Psoas muscle (tissue), 8 donors: ENCODE measurements around the gene ZNF791. TPM values are rescaled to one million over a fixed set of nuclear protein-coding genes. Genes with fewer than 3 reads are reported as not detected.
"Not testable (repeated sequence)": the region's sequence is repeated elsewhere in the genome, so short reads cannot be mapped to it uniquely, and the experiment has no call there.

Source experiments
- ATAC-seq, 4 donors: fragments of 200-7000 bp; cut with Tn5 transposase; one replicate each; pipeline ENCODE4 v1.9.1; 2020; ENCODE audit warnings: moderate library complexity in 3 of 4, mild to moderate bottlenecking in 2 of 4
- DNase-seq, 2 donors: peaks; one replicate each; pipeline ENCODE4 v3.0.0-alpha.2; 2020
- H3K27ac ChIP-seq: fragments of 200-600 bp; one replicate; pipeline ENCODE4 v1.8.0; 2022
- H3K27me3 ChIP-seq, 3 donors: fragments of 200-600 bp in 1 of 3; one replicate each; pipeline versions ENCODE4 v1.6.1 to v1.8.0; 2013 to 2022; ENCODE audit warnings: low read length in 2 of 3, mild to moderate bottlenecking in 2 of 3, moderate library complexity in 1 of 3; ENCODE audit not compliant: insufficient read depth in 3 of 3
- H3K36me3 ChIP-seq, 2 donors: fragments of 200-600 bp in 1 of 2; one replicate each; pipeline versions ENCODE4 v1.6.1 to v1.8.0; 2013 to 2022; ENCODE audit warnings: low read depth in 1 of 2, mild to moderate bottlenecking in 1 of 2, moderate library complexity in 1 of 2; ENCODE audit not compliant: insufficient read depth in 1 of 2
- H3K4me1 ChIP-seq: fragments of 200-600 bp; one replicate; pipeline ENCODE4 v1.8.0; 2022
- H3K4me3 ChIP-seq: fragments of 200-600 bp; one replicate; pipeline ENCODE4 v1.8.0; 2022; ENCODE audit warnings: mild to moderate bottlenecking
- H3K9me3 ChIP-seq: fragments of 200-600 bp; one replicate; pipeline ENCODE4 v1.8.0; 2022
- CTCF ChIP-seq: fragments of 200-600 bp; IDR thresholded peaks from one replicate; pipeline ENCODE4 v1.8.0; 2022; ENCODE audit warnings: antibody characterized with exemption
- WGBS, 3 donors: extraction: QIAGEN DNeasy Blood & Tissue Kit; methylation state at CpG; one replicate each; pipeline versions ENCODE4 v1.1.6 to v1.1.7; 2013; 5-methylcytosine and 5-hydroxymethylcytosine counted together
- intact Hi-C, 2 donors: fragments of 100-400 bp; cut with DNase I; formaldehyde crosslinking; loops; one replicate each; pipeline versions ENCODE4 v1.11.0 to v1.14.2; 2022
- polyA plus RNA-seq, 3 donors: library from polyadenylated mRNA; stranded (reverse); fragments of 200-250 nt; gene quantifications; one replicate each; pipeline ENCODE4 v1.2.3, GENCODE V29; 2013
- total RNA-seq, 4 donors: library from RNA; stranded (reverse); fragmentation: NEBNext Ultra II Directional in 2 of 4; extraction: Animal tissue kit (Norgen Biotek cat#: 25700) in 2 of 4; gene quantifications; one replicate each; pipeline versions ENCODE4 v1.2.1 to v1.2.4, GENCODE V29; 2021 to 2023
- donor health status: healthy with polysubstance abuse.
- donor health status: DM: no; HTN: no; CAD: no; lungs with moderate emphysema.
- donor health status: Bipolar disorder and iron deficiency.
- donor health status: healthy.
- donor health status: DM: yes; HTN: yes; CAD: no.
- donor health status: DM: no; HTN: no; CAD: no.
- donor health status: DM: no; HTN: no; CAD: no.
- donor health status: DM: yes; HTN: yes; CAD: no.

ZNF791 gene
- total and polyA plus RNA-seq, 7 donors: 4.1 to 18.9 (median 8.8) TPM

DNA sequence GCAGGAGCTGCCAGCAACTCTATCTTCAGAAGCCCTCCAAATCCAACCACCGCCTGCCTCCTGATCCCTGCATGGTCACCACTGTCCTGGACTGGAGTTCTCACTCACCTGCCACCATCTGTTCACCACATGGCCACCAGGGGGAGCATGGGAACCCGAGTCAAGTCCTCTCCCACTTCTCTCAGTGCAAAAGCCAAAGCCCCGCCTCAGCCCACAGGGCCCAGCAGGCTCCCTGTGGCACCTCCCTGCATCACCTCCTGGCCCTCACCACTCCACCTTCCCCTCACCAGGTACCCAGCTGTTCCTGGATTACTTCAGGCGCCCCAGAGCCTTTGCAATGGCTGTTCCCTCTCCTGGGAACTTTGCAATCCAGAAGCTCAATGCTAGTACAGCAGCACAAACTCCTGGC, 65.7 kb downstream of the ZNF791 start:
- peak; percentile 80 to 90 for DNase-seq
- Histone ChIP-seq H3K4me3 (no peak overlapping the region), H3K4me1 (peaks cover 3% of the 10 kb centered on the region), H3K27me3 (no peaks in the 10 kb centered on the region), H3K27ac (no peak overlapping the region), H3K36me3 (peaks cover 5 to 88% of the 10 kb centered on the region in 2 donors), H3K9me3 (no peaks in the 10 kb centered on the region)
- TF ChIP-seq CTCF: peak; percentile 82
- peak; percentile 43 to 61 (median 53) for ATAC-seq
- 19 to 31% (median 27%) methylated on average over 4 of the region's 4 CpGs for WGBS, 3 donors
- intact Hi-C loops: loop anchor here (5.0 to 10.0 kb wide), 2 partner anchors 112 to 171 kb away; no protein-coding TSS in a partner anchor

DNA sequence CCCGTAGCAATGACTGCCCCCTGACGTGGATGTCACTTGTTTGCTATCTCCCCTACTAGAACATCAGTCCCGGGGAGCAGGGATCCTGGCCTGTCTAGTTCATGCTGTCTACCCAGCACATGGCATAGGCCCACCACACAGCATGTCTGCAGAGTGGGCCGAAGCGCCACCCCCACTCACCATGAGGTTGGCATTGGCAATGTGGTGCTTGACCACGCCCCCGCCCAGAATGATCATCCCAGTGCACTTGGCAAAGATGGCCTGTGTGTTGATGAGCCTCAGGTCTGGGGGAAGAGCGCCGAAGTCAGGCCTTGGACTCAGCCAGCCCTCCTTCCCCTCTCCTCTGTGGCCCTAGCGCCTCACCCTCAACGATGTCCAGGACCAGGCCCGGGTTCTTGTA, 66.2 kb downstream of the ZNF791 start:
- Histone ChIP-seq H3K4me1 (peaks cover 3% of the 10 kb centered on the region), H3K9me3 (no peaks in the 10 kb centered on the region), H3K36me3 (peaks cover 5 to 83% of the 10 kb centered on the region in 2 donors), H3K27ac (no peak overlapping the region), H3K4me3 (no peak overlapping the region), H3K27me3 (no peaks in the 10 kb centered on the region)
- WGBS, 3 donors: 81 to 88% (median 88%) methylated on average over 12 of the region's 12 CpGs
- DNase-seq (no peak), ATAC-seq (no peak)
- TF ChIP-seq CTCF: no peak
- intact Hi-C loops: loop anchor here (5.0 to 10.0 kb wide), 2 partner anchors 112 to 170 kb away; no protein-coding TSS in a partner anchor

DNA sequence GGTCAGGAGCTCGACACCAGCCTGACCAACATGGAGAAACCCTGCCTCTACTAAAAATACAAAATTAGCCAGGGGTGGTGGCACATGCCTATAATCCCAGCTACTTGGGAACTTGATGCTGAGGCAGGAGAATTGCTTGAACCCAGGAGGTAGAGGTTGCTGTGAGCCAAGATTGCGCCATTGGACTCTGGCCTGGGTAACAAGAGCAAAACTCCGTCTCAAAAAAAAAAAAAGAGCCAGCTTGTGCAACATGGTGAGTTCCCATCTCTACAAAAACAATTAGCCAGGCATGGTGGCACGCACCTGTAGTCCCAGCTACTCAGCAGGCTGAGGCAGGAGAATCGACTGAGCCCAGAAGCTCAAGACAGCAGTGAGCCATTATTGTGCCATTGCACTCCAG, 67.3 kb downstream of the ZNF791 start:
- 85 to 95% (median 92%) methylated on average over 5 of the region's 5 CpGs for WGBS, 3 donors
- H3K27ac ChIP-seq, ATAC-seq, H3K9me3 ChIP-seq, H3K4me1 ChIP-seq, H3K4me3 ChIP-seq, H3K27me3 ChIP-seq, DNase-seq: not testable (repeated sequence)
- intact Hi-C loops: loop anchor here (5.0 to 10.0 kb wide), 2 partner anchors 113 to 169 kb away; no protein-coding TSS in a partner anchor
- H3K36me3 ChIP-seq: peaks cover 5 to 72% of the 10 kb centered on the region in 2 donors

- 89 to 90% (median 89%) methylated on average over 9 of the region's 9 CpGs for WGBS, 3 donors
- no peak overlapping the region for H3K4me3 ChIP-seq
- H3K27me3 ChIP-seq: no peaks in the 10 kb centered on the region
- peaks cover 3% of the 10 kb centered on the region for H3K4me1 ChIP-seq
- ATAC-seq (no peak), DNase-seq (no peak)
- H3K27ac ChIP-seq: no peak overlapping the region
- H3K36me3 ChIP-seq: peaks cover 5 to 52% of the 10 kb centered on the region in 2 donors
- intact Hi-C loops: loop anchor here in 1 of 2 donors (5.0 kb wide), 1 partner anchor 42 kb away; the partner anchor contains the start of gene TNPO2
- H3K9me3 ChIP-seq: no peaks in the 10 kb centered on the region
- no peak for TF ChIP-seq CTCF
These were observed 69.3 kb downstream of the ZNF791 start for GRCh38 chr19:12680034-12680433.

GRCh38 chr19:12681074-12681987, 70.6 kb downstream of the ZNF791 start, which contains the start of gene DHPS:
TSS of gene DHPS (minus strand) at chr19:12681880. CDS start at chr19:12681766, 114 bp downstream.
- WGBS, 3 donors: 0% methylated on average over 68 of the region's 68 CpGs
- Histone ChIP-seq H3K4me3 (peak within 1 kb of the TSS; percentile 76), H3K27ac (peak within 1 kb of the TSS; percentile 96), H3K9me3 (no peaks in the 10 kb centered on the region), H3K4me1 (peaks cover 3% of the 10 kb centered on the region), H3K36me3 (peaks cover 5 to 39% of the 10 kb centered on the region in 2 donors), H3K27me3 (no peaks in the 10 kb centered on the region)
- DNase-seq (peak; percentile 90 to 96), ATAC-seq (peak; percentile 91 to 94 (median 91))
- no peak for TF ChIP-seq CTCF
- intact Hi-C loops: loop anchor here in 1 of 2 donors (5.0 kb wide), 1 partner anchor 41 kb away; the partner anchor contains the start of gene TNPO2
